ENCODE measurements around the gene PRDM1.
A peak's percentile ranks its signal among the peaks of the same experiment; 100 is the strongest.

The PRDM1 gene

GRCh38 chr6:106085984-106086813 is at the start of gene PRDM1:
Gene PRDM1, plus strand, starts transcription at chr6:106086336. Its CDS starts 218 bp downstream, at chr6:106086554.
- DNase-seq = peak; percentile 84

GRCh38 chr6:106037060-106037459 is 49.1 kb upstream of the PRDM1 start:
- no peak for DNase-seq

DNA sequence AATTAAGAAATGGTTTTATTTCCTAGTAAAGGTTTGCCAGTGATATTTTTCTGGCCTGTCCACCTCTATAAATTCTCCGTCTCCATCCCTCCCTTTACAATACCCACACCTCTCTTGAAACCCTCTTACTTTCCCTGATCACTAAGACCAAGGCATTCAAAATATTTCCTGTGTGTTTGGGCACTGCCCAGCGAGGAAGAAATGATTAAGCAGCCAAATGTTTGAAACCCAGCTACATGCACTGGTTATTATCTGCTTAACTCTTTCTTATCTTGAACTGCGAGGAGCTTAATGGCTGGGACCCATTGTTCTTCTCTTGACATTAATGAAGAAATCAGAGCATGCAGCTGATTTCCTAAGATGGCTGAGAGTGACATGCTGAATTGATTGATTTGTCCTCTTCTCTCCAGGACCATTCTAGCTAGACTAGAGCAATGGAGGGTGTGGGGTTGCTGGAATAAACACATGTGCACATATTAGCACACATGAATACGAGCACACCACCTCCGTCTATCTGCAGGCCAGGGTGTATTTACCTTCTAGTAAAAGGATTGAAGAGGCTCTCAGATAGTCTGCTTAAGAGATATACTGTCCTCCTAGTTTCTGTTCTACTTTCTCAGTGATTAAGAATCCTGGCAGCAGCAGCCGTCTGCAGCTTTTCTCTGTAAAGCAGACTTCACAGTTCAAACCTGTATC is 46.1 kb upstream of the PRDM1 start:
- DNase-seq = peak; percentile 50

DNA sequence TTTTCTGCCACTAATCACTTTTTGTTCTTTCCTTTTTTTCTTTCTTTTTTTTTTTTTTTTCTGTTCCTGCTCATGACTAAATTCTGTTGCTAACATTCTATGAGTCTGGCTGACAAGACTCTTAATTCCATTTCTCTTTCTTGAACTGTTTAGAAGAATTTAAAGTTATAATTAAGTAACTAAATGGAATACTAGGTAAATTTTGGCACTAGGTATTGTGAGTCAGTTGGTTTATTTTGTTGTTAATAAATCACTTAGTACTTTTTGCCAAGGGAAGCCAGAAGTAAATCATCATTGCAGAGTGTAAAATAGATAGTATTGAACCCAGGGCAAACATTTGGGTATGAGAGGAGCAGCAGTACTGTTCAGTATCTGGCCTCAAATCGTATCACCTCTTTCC is 42.0 kb upstream of the PRDM1 start:
- no peak for DNase-seq

GRCh38 chr6:106045077-106045476 is 41.1 kb upstream of the PRDM1 start:
- DNase-seq = no peak

GRCh38 chr6:106046116-106046853 is 39.9 kb upstream of the PRDM1 start:
- DNase-seq = peak; percentile 68

- no peak for DNase-seq
Measured at GRCh38 chr6:106046854-106047200, 39.3 kb upstream of the PRDM1 start.

DNA sequence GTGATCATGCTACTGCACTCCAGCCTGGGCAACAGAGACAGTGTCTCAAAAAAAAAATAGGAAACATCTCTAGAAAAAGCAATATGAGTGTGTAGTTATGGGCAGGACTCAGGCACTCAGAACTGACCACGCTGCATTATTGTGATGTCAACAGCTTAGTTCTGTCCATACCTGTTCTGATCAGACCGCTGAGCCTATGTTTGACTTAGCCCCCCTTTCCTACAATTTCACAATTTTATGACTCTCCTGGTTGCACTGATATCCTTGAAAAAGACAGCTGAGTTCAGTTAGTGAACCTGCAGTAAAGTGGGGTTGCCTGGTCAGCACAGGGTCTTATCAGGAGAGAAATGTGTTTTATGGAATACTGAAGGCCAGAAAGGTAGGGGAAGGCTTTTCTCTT is 37.8 kb upstream of the PRDM1 start:
- no peak for DNase-seq

GRCh38 chr6:106050538-106050937 is 35.6 kb upstream of the PRDM1 start:
- DNase-seq = no peak

DNA sequence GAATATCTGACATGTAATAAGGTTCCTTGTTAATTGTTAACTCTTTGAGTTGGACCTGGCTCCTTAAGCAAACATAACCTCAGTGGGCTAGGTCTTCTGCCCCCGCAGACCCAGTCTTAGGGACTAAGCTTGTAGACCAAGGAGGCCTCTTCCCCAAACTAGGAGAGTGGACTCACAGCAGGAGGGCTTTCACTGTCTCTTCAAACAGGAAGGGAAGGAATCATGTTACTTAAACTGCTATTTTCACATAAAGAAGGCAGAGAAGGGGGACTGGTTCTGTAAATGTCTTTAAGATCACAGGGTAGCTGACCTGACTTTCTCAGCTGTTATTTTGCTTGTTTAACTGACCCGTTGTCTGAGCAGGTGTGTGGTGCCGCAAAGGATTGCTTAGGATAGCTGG is 34.9 kb upstream of the PRDM1 start:
- no peak for DNase-seq

DNA sequence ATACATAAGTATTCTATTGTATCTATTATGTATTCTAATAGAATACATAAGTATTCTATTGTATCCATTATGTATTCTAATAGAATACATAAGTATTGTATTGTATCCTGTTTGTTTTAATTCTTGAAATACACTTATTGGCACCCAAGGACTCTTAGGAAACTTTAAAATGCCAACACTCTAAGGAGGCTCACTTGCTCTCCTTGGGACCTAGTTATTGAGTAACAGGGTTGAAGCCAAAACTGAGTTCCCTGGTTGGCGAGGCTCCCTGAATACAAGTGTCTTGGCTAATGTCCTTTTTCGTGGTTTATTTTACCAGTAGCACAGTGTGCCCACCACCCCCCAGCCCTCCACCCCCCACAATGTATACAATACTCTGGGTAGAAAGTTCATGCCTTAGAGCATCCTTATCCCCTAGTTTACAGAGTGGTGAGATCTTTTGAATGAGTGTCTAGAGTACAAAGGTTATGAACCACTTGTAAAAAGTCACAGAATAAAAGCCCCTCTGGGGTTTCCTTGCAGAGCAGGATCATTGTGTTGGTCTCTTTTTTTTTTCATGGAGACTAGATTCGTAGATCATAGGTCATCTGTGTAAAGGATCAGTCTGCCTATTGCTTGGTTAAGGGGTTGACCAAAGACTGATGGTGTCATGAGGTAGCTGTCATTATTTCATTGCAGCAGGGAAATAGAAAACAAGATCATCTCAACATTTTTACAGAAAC is 32.5 kb upstream of the PRDM1 start:
- no peak for DNase-seq

GRCh38 chr6:106055489-106055888 is 30.6 kb upstream of the PRDM1 start:
- DNase-seq = no peak

DNA sequence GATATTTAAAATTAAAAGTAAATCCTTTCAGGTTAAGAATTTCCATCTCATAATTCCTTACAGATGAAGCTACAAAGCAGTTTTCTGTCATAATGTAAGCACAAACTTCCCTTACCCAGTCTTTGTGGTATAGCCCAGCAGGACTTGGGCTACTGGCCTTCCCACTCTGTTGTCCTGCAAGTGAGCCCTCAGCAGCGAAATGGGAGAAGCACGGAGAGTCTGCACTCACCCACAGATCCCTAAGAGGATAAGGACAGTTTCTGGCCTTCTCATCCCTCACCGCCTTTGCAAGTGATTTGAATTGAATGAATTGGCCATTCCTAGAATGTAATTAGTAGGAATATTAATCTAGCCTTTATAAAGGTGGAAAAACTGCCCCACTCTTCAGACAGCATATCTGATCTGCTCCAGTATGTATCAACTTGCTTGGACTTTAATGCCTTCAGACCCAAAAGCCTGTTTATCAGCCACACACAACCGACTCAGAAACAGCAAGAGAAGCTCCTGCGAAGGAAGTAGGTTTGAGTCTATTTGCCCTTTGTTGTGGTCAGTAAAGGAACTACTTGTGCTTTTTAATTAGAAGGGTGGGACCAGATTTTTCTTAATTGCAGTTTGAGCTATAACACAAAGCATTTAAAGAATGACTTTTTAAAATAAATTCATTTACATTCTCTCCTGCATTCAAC is 29.9 kb upstream of the PRDM1 start:
- no peak for DNase-seq

- DNase-seq = no peak
Measured at GRCh38 chr6:106056746-106057390, 29.3 kb upstream of the PRDM1 start.

DNA sequence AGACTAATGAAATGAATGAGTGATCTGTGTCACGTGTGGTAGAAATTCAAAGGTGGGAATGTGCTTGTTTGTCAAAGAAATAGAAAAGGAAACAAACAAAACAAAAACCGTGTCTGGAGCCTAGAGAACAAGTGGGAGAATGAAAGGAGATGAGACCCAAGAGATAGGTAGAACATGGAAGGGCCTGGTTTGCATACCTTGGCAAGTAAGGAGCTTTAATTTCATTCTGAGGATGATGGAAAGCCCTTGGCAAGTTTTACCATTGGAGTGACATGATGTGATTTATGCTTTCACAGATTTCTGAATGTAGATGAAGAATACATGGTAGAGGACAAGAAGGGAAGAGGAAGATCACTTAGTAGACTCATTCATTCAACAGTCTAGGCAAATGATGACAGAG is 26.8 kb upstream of the PRDM1 start:
- no peak for DNase-seq

- DNase-seq = no peak
Measured at GRCh38 chr6:106060167-106060566, 26.0 kb upstream of the PRDM1 start.

DNA sequence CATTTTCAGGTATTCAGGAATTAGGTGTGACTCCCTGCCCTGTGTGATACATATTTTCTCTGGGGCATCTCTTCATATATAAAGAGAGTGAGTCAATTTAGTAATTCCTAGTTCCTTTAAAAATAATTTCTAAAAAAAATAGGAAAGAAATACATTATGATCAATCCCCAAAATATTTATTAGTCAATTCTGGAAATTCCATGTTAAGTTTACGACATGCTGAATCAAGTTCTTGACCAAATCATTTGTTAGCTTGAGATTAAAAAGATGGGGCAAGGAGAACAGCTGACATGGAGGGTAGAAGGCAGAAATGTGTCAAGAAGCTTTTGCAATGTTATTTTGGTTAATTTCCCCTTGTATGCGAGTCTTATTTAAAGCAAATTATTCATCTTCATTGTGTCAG is 22.7 kb upstream of the PRDM1 start:
- no peak for DNase-seq

DNA sequence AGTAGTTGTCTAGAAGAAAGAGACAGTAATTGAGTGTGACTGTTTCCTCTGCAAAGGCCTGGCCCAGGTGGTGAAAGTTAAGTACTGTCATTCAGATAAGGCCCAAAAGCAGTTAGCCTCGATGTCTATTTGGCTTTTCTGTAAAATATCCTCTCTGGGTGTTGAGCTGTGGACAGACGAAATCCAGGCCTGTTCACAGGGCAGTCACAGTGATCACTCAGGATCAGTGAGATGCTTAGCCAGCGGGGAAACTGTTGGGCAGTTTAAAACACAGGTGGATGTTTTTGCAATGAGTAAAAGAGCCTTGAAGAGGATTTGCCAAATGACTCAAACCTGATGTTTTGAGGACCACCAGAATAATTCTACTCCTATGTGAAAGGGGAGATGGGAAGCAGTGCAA is 22.0 kb upstream of the PRDM1 start:
- no peak for DNase-seq

GRCh38 chr6:106064756-106065155 is 21.4 kb upstream of the PRDM1 start:
- DNase-seq = no peak

GRCh38 chr6:106066989-106067388 is 19.1 kb upstream of the PRDM1 start:
- no peak for DNase-seq

GRCh38 chr6:106069478-106069877 is 16.7 kb upstream of the PRDM1 start:
- DNase-seq = no peak

GRCh38 chr6:106070636-106071035 is 15.5 kb upstream of the PRDM1 start:
- DNase-seq = no peak
